Activated CD4-positive, alpha-beta T cell treated with anti-CD3 and anti-CD28 coated beads for 36 hours (primary cell): Measurements from ENCODE around the gene PLXNA4. TPM values are rescaled to one million over a fixed set of nuclear protein-coding genes. Genes with fewer than 3 reads are reported as not detected.

Experiments used
- ATAC-seq: fragments of 200-7000 bp; cut with Tn5 transposase; one replicate; pipeline ENCODE4 v1.10.0; 2021; ENCODE audit warnings: mild to moderate bottlenecking, moderate library complexity
- CTCF ChIA-PET: fragments of 350-600 bp; sonication (Branson Sonifier 250); formaldehyde crosslinking; loops from one replicate; lab custom pipeline; 2021; ENCODE audit warnings: antibody characterized with exemption; lab: Charles Lee
- POLR2A ChIA-PET: fragments of 350-600 bp; sonication (Branson Sonifier 250); formaldehyde crosslinking; loops from one replicate; lab custom pipeline; 2021; ENCODE audit warnings: antibody characterized with exemption, inconsistent platforms; lab: Charles Lee
- DNase-seq: peaks from one replicate; pipeline ENCODE4 v3.0.0-alpha.2; 2020
- H3K27ac Mint-ChIP-seq: one replicate; pipeline ENCODE4 v1.8.0; 2021; ENCODE audit warnings: mixed read lengths
- H3K27me3 Mint-ChIP-seq: one replicate; pipeline ENCODE4 v1.8.0; 2021; ENCODE audit warnings: mixed read lengths
- H3K36me3 Mint-ChIP-seq: one replicate; pipeline ENCODE4 v1.8.0; 2021; ENCODE audit warnings: low read depth, mixed read lengths
- H3K4me1 Mint-ChIP-seq: one replicate; pipeline ENCODE4 v1.8.0; 2021; ENCODE audit warnings: mixed read lengths
- H3K4me3 Mint-ChIP-seq: one replicate; pipeline ENCODE4 v1.8.0; 2021; ENCODE audit warnings: mild to moderate bottlenecking, moderate library complexity, mixed read lengths
- H3K9me3 Mint-ChIP-seq: one replicate; pipeline ENCODE4 v1.8.0; 2021; ENCODE audit warnings: low read depth, mixed read lengths
- intact Hi-C, 2 experiments: fragments of 100-400 bp; cut with DNase I in 1 of 2; cut with micrococcal nuclease in 1 of 2; formaldehyde crosslinking; loops; one replicate each; pipeline versions ENCODE4 v1.14.2 to v1.15.1; 2022 to 2024; cut with DNase I, micrococcal nuclease
- total RNA-seq, 2 experiments: library from RNA; stranded (reverse); gene quantifications; one replicate each; pipeline ENCODE4 v1.2.3, GENCODE V29; 2021

The PLXNA4 gene
- total RNA-seq, 2 experiments from 2014 or later: 0.07 to 0.09 TPM

DNA sequence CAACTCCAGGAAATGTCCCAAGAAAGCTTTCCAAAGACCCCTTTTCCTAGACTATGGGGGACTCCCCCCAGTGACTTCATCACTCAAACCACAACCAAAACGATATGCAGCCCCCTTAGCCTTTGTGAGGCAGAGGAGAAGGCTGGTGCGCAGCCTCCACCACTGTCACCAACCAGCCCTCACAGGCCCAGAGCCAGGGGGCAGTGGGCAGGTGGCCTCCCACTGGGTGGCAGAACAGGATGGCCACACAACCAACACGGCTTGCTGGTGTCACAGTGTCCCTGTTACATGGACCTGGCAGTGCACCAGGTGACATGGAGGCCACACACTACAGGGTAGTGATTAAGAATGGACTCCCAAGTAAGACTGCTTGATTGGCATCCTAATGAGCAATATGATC is 172.0 kb downstream of the PLXNA4 start:
- no peak for ATAC-seq
- Mint-ChIP-seq H3K36me3 (no peaks in the 10 kb centered on the region), H3K4me1 (no peaks in the 10 kb centered on the region), H3K9me3 (no peaks in the 10 kb centered on the region), H3K27me3 (no peaks in the 10 kb centered on the region), H3K27ac (no peak overlapping the region), H3K4me3 (no peak overlapping the region)
- DNase-seq: no peak
- ChIA-PET POLR2A (interaction anchor here (0.6 kb wide), 1 partner anchor 1273 kb away, joined by 3 read pairs; no protein-coding TSS in a partner anchor), CTCF (no interaction called here)
- intact Hi-C loops: no loop called here

DNA sequence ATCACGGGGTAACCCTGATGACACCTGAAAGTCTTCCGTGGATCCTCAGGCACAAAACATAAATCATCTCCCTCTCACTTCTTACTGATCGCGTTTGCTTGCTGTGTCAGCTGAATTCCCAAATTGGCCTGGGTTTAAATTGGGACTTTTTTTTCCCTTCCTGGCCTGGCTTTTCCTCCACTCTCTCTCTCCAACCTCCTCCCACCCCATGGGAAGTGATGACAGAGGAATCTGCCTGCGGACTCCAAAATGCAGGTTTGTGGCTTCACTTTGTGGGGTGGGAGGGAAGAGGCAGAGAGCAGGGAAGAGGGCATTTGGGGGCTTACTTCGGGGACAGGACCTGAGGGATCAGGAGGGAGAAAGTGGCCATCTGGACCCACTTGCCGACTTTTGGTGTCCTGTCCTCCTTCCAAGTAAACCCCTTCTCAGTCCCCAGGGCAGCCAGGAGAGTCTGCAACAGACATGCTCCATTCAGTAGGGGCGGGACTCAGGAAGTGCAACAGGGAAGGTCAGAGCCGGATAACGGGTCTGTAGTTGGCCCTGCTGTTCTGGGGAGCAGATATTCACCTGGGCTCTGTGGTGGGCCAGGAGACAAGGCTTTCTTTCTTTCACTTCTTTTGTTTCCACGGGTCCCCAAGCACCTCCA is 172.7 kb downstream of the PLXNA4 start:
- no peak overlapping the region for H3K27ac Mint-ChIP-seq
- CTCF ChIA-PET: no interaction called here
- H3K36me3 Mint-ChIP-seq: no peaks in the 10 kb centered on the region

DNA sequence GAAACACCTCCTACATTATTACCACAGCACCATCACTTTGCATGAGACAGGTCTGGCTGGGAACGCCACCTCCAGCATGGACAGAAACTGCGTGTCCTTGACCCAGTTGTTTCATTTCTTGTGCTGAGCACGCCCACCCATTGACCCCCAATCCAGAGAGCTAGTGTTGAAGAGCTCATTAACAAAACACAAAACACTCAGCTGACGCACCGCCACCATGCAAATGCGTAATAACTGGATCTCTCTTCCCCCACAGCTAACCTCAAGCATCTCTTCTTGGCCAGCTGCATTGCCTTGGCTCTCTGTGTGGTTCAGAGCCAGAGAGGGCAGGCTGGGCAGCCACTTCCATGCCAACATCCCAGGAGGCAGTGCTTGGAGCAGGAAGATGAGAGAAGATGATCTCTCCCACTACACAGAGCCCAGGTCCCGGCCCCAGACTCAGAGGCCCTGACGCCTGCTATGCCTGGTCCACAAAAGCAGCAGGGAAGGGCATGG is 173.5 kb downstream of the PLXNA4 start:
- DNase-seq: no peak
- Mint-ChIP-seq H3K36me3 (no peaks in the 10 kb centered on the region), H3K27me3 (no peaks in the 10 kb centered on the region), H3K4me3 (no peak overlapping the region), H3K4me1 (no peaks in the 10 kb centered on the region), H3K27ac (no peak overlapping the region), H3K9me3 (no peaks in the 10 kb centered on the region)
- ChIA-PET POLR2A (no interaction called here), CTCF (no interaction called here)
- intact Hi-C loops: no loop called here
- ATAC-seq: no peak

More for the DNA sequence above, 172.7 kb downstream of the PLXNA4 start:
- no peaks in the 10 kb centered on the region for H3K27me3 Mint-ChIP-seq
- H3K9me3 Mint-ChIP-seq: no peaks in the 10 kb centered on the region
- ATAC-seq (no peak), DNase-seq (no peak)
- H3K4me3 Mint-ChIP-seq: no peak overlapping the region
- H3K4me1 Mint-ChIP-seq: no peaks in the 10 kb centered on the region
- POLR2A ChIA-PET: interaction anchor here (0.6 kb wide), 1 partner anchor 1274 kb away, joined by 3 read pairs; no protein-coding TSS in a partner anchor
- intact Hi-C loops: no loop called here

DNA sequence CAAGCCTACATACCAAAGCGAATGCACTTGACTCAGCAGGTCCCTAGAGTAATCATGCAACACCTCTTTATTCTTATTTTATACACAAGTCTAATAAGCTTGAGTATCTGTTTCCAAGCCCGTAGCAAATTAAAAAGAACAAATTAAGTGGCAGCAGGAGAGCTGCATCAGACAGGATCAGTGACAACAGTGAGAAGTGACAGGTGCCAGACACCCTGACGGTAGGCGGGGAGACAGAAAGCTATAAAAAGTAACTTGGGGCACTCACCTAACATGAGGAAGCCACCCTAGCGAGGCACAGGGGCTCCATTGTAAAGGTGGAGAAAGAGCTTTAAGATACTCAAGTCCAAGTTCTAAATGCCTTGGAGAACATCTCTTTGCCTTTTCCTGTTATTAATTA is 174.2 kb downstream of the PLXNA4 start:
- ATAC-seq (no peak), DNase-seq (no peak)
- Mint-ChIP-seq H3K27me3 (no peaks in the 10 kb centered on the region), H3K27ac (no peak overlapping the region), H3K4me3 (no peak overlapping the region), H3K9me3 (no peaks in the 10 kb centered on the region), H3K4me1 (no peaks in the 10 kb centered on the region), H3K36me3 (no peaks in the 10 kb centered on the region)
- ChIA-PET CTCF (no interaction called here), POLR2A (no interaction called here)
- intact Hi-C loops: no loop called here

DNA sequence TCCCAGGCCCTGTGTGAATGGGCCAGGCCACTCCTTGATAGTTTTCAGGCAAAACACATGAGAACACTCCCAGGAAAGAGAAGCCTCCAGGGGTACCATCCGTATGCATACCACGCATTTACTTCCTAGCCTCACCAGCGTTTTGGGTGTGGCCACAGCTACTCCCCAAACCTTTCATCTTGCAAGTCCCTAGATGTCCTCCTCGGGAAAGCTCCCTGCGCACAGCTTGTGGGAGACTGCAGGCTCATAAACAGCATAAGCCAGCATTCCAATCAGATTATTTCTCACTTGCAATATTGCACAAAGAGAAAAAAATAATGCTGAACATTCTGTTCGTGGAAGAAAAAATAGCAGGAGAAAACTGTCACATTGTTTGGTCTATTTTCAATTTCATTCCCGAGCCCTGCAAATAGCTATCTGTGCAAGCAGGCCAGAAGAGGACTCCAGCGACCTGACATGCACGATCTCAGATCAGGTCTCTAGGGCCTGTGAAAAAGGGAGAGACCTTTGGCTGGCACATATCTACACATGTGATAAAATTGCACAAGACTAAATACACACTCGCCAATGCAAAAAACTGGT is 175.6 kb downstream of the PLXNA4 start:
- Mint-ChIP-seq H3K4me1 (no peaks in the 10 kb centered on the region), H3K4me3 (no peak overlapping the region), H3K36me3 (no peaks in the 10 kb centered on the region), H3K27ac (no peak overlapping the region), H3K27me3 (no peaks in the 10 kb centered on the region), H3K9me3 (no peaks in the 10 kb centered on the region)
- ATAC-seq (no peak), DNase-seq (no peak)
- intact Hi-C loops: no loop called here
- POLR2A ChIA-PET: no interaction called here
- CTCF ChIA-PET: interaction anchor here (1.1 kb wide), 1 partner anchor 182 kb away, joined by 3 read pairs; no protein-coding TSS in a partner anchor

DNA sequence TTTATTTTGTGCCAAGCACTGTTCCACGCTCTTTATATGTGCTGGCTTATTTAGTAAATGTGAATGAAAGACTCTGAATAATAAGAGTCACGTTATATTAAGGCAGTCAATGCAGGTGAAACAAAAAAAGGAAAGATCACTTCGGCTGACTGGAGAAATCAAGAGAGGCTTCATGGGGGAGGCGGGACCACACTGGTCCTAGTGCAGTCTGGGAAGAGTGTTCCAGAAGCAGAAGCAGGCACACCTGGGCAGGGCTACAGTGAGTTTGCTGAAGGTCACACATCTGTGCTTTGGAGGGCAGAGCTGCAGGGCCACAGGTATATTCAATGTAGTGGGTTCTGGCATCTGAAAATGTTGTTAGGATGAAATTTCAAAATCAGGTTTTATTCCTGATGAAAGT is 176.9 kb downstream of the PLXNA4 start:
- H3K4me1 Mint-ChIP-seq: no peaks in the 10 kb centered on the region
- no peaks in the 10 kb centered on the region for H3K27me3 Mint-ChIP-seq
- ATAC-seq: no peak
- no peak overlapping the region for H3K4me3 Mint-ChIP-seq
- no peak for DNase-seq
- intact Hi-C loops: no loop called here
- no peak overlapping the region for H3K27ac Mint-ChIP-seq
- no peaks in the 10 kb centered on the region for H3K9me3 Mint-ChIP-seq
- POLR2A ChIA-PET: no interaction called here
- no peaks in the 10 kb centered on the region for H3K36me3 Mint-ChIP-seq
- CTCF ChIA-PET: no interaction called here

DNA sequence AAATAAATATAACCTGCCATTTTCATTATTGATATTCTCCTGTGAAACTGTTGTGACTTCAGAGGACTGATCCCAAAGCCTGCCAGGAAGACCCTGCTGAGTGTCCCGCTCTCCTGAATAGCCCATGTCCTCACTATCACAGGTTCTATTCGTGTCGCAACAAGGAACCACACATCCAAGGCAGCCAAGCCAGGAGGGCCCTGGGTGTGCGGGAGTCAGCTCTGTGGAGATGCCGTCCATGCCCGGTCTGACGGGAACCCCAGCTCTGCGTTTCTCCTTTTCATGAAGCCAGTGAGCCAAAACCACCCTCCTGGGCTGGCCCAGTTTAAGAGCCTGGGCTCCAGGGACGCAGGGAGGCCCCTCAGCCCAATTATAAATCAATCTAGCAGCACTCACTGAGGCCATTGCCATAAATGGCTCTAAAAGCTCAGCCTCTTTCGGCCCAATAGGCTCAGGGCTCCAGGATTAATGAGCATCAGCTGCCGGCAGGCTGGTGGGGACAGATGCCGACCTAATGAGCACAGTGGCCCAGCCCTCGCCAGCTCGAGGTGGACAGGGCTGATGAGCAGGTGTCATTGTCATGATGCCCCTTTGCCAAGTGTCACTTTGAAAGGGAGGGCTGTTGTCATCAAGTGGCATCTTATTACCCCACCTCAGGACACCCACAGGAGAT is 177.9 kb downstream of the PLXNA4 start:
- H3K27ac Mint-ChIP-seq: no peak overlapping the region
- no peak overlapping the region for H3K4me3 Mint-ChIP-seq
- no peaks in the 10 kb centered on the region for H3K27me3 Mint-ChIP-seq
- H3K9me3 Mint-ChIP-seq: no peaks in the 10 kb centered on the region
- no peak for DNase-seq
- no peak for ATAC-seq
- ChIA-PET POLR2A (no interaction called here), CTCF (no interaction called here)
- intact Hi-C loops: no loop called here
- no peaks in the 10 kb centered on the region for H3K36me3 Mint-ChIP-seq
- H3K4me1 Mint-ChIP-seq: no peaks in the 10 kb centered on the region

DNA sequence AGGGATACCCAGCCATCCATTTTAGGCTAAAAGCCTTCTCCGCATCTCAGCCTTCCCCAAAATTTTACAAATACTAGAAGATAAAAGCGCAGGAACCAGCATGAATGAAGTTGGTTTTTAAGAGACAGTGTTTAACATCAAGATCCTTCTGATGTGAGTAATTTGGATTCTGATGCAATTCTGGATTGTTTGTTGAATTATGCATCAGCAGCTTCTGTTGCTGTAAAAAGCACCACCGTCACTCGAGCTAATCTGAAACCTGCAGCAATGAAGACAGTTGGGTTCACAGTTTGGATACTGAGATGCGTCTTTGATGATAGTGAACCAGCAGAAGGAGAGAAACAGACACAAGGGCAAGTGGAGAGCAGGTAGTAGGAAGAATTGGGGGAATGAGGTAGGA is 179.2 kb downstream of the PLXNA4 start:
- POLR2A ChIA-PET: no interaction called here
- Mint-ChIP-seq H3K27ac (no peak overlapping the region), H3K36me3 (no peaks in the 10 kb centered on the region), H3K4me3 (no peak overlapping the region), H3K9me3 (no peaks in the 10 kb centered on the region), H3K27me3 (no peaks in the 10 kb centered on the region), H3K4me1 (no peaks in the 10 kb centered on the region)
- DNase-seq (no peak), ATAC-seq (no peak)
- CTCF ChIA-PET: interaction anchor here (1.7 kb wide), 1 partner anchor 183 kb away, joined by 6 read pairs; no protein-coding TSS in a partner anchor
- intact Hi-C loops: no loop called here

DNA sequence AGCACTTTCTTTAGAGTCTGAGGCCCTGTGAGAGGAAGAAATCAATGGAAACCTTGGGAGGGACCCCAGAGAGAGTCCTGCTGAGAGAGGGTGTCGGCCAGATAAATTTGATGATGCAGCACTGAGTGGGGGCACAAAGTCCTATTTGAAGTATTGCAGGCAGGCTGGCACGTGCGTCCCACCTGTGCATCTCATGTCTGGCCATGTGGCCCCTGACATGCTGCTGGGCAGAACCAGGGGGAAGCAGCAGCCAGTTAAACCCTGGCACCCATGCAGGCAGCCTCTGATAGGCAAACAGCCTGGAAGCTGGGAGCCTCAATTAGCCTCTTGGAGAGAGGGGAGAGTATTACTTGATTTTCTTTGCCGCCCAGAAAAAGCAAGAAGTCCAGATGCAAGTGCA is 180.9 kb downstream of the PLXNA4 start:
- no peaks in the 10 kb centered on the region for H3K4me1 Mint-ChIP-seq
- no peak for DNase-seq
- no peaks in the 10 kb centered on the region for H3K9me3 Mint-ChIP-seq
- no peaks in the 10 kb centered on the region for H3K36me3 Mint-ChIP-seq
- peaks cover 2% of the 10 kb centered on the region for H3K27me3 Mint-ChIP-seq
- CTCF ChIA-PET: interaction anchor here (0.8 to 1.8 kb wide), 3 partner anchors 185 to 537 kb away, joined by 4 to 19 read pairs (median 6); no protein-coding TSS in a partner anchor
- no peak overlapping the region for H3K27ac Mint-ChIP-seq
- intact Hi-C loops: no loop called here
- no peak for ATAC-seq
- H3K4me3 Mint-ChIP-seq: no peak overlapping the region
- POLR2A ChIA-PET: no interaction called here

DNA sequence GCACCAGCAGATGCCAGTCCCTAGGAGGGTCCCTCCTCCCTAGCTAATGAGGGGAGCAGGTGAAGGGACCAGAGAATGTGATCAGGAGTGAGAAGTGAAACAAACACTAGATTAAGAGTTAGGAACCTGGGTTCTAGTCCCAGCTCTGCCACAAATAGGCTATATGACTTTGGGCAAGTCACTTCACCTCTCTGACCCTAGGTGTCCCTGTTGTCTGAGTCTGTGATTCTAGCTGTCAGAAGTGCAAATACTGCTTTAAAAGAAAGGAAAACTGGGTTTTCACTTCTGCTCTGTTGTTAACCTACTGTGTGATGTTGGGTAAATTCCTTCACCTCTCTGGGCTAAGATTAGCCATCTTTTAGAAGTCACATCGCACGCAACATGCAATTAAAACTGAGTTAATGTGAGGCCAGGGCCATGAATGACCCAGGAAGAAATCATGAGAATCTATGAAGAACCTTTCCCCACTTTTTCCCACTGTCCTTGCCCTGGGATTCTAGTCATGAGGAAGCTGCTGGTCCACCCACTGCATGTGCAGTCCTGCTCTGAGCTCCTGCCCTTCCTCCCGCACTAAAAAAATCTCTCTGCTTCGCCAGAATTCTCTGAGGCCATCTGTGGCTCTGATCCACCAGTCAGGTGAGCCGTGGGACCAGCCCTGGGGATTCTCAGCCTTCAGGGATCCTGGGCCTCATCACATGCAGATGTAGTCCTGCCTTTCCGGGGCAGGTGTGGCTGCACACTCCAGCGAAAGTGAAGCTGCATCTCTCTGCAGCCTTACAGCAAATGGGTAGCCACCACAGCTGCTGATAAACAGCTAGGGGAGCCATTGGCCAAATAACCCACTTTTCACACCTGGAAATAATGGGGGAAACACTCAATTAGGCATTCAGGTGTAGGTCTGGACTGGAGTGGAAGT is 181.7 kb downstream of the PLXNA4 start:
- ATAC-seq (no peak), DNase-seq (peak; percentile 27)

DNA sequence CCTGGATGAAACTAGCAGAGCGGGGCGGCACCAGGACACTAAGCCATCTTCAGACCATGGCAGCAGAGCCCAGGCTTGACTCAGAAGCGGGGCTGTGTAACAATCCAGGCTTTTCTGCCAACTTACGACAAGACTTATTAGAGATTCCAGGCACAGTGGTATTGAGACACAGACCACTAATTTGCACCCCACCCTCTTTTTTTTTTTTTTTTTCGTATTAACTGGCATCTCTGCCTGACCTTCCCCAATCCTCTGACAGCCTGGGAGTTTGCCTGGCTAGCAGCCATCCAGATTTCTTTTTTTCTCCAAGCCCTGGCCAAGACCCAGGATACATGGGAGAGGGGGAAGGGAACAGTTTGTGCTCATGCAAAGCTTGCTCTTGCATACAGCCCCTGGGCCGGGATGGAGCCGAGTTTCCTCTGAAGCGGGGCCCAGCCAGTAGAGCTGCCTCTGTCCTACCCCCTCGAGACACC is 182.4 kb downstream of the PLXNA4 start:
- Mint-ChIP-seq H3K4me1 (no peaks in the 10 kb centered on the region), H3K27ac (no peak overlapping the region), H3K9me3 (no peaks in the 10 kb centered on the region), H3K27me3 (peaks cover 2% of the 10 kb centered on the region), H3K36me3 (no peaks in the 10 kb centered on the region), H3K4me3 (no peak overlapping the region)
- CTCF ChIA-PET: interaction anchor here (0.8 to 1.8 kb wide), 6 partner anchors 28 to 1040 kb away, joined by 3 to 19 read pairs (median 4); no protein-coding TSS in a partner anchor
- no peak for ATAC-seq
- intact Hi-C loops: loop anchor here (1.0 to 5.0 kb wide), 2 partner anchors 186 to 838 kb away; no protein-coding TSS in a partner anchor
- POLR2A ChIA-PET: no interaction called here
- DNase-seq: no peak

More for the DNA sequence above, 181.7 kb downstream of the PLXNA4 start:
- H3K27me3 Mint-ChIP-seq: peaks cover 2% of the 10 kb centered on the region
- H3K9me3 Mint-ChIP-seq: no peaks in the 10 kb centered on the region
- H3K36me3 Mint-ChIP-seq: no peaks in the 10 kb centered on the region
- CTCF ChIA-PET: interaction anchor here (0.8 to 1.8 kb wide), 7 partner anchors 28 to 1040 kb away, joined by 3 to 19 read pairs (median 4); no protein-coding TSS in a partner anchor
- intact Hi-C loops: loop anchor here (1.0 to 5.0 kb wide), 2 partner anchors 186 to 838 kb away; no protein-coding TSS in a partner anchor
- POLR2A ChIA-PET: no interaction called here
- H3K4me3 Mint-ChIP-seq: no peak overlapping the region
- no peaks in the 10 kb centered on the region for H3K4me1 Mint-ChIP-seq
- no peak overlapping the region for H3K27ac Mint-ChIP-seq
